Lower lobe of right lung (tissue), 2 donors: ENCODE measurements around the gene NPTX1. TPM values are rescaled to one million over a fixed set of nuclear protein-coding genes. Genes with fewer than 3 reads are reported as not detected.

Source experiments
- ATAC-seq, 2 donors: fragments of 200-7000 bp; cut with Tn5 transposase; one replicate each; pipeline ENCODE4 v1.9.1; 2020 to 2022; ENCODE audit warnings: mild to moderate bottlenecking in 2 of 2, moderate library complexity in 2 of 2
- DNase-seq: peaks from one replicate; pipeline ENCODE4 v3.0.0-alpha.2; 2020
- H3K27ac ChIP-seq: fragments of 200-600 bp; one replicate; pipeline ENCODE4 v1.8.0; 2022
- H3K27me3 ChIP-seq: fragments of 200-600 bp; one replicate; pipeline ENCODE4 v1.8.0; 2022; ENCODE audit warnings: low read depth
- H3K36me3 ChIP-seq: fragments of 200-600 bp; one replicate; pipeline ENCODE4 v1.8.0; 2022; ENCODE audit warnings: mild to moderate bottlenecking
- H3K4me1 ChIP-seq: fragments of 200-600 bp; one replicate; pipeline ENCODE4 v1.8.0; 2022
- H3K4me3 ChIP-seq: fragments of 200-600 bp; one replicate; pipeline ENCODE4 v1.8.0; 2022; ENCODE audit warnings: mild to moderate bottlenecking
- H3K9me3 ChIP-seq: fragments of 200-600 bp; one replicate; pipeline ENCODE4 v1.8.0; 2022
- intact Hi-C: fragments of 100-400 bp; cut with DNase I; formaldehyde crosslinking; loops from one replicate; pipeline ENCODE4 v1.11.0; 2022
- total RNA-seq: library from RNA; stranded (reverse); fragmentation: NEBNext Ultra II Directional; extraction: Animal tissue kit (Norgen Biotek cat#: 25700); gene quantifications from one replicate; pipeline ENCODE4 v1.2.1, GENCODE V29; 2021
- TF ChIP-seq, protein P1 (sequence below): fragments of 200-600 bp; IDR thresholded peaks from one replicate; pipeline ENCODE4 v1.8.0; 2022; ENCODE audit warnings: antibody characterized with exemption, mild to moderate bottlenecking
- donor health status: DM: no; HTN: yes; CAD: no; lungs with severe emphysema.

The NPTX1 gene
- total RNA-seq, 1 donor from 2014 or later: 2.1 TPM

DNA sequence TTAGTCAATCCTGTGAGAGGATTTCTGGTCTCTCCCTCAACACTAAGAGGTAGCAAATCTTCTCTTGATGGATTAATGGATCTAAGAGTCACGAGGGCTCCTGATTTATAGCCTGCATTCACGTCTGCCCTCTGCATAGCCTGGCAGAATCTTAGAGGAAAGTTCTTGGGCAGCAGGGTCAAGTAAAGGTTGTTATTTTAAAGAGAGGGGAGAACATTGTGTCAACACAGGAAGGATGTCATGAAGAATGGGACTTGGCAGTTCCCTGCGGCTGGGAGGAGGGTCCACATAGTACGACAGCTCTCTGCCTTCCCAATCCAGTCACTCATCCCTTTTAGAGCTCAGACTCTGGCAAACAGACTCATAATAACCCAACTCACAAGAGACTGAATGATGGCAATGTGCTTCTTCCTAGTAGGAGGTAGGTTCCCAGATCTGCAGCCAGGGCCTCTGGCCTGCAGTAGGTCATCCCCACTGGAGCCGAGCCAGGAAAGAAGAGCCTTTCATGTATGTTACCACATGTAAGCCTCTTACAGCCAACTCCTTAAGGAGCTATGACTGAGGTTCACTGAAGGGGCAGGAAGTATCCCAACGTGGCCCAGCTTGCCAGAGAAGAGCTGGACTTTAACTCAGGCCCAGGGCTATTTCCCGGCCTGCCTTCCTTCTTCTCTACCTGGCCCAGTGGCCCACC is 42.8 kb upstream of the NPTX1 start:
- no peaks in the 10 kb centered on the region for H3K9me3 ChIP-seq
- no peak overlapping the region for H3K4me3 ChIP-seq
- H3K36me3 ChIP-seq: no peaks in the 10 kb centered on the region
- no peaks in the 10 kb centered on the region for H3K4me1 ChIP-seq
- intact Hi-C loops: no loop called here
- no peak overlapping the region for H3K27ac ChIP-seq
- H3K27me3 ChIP-seq: peaks cover 10% of the 10 kb centered on the region
- TF ChIP-seq, protein P1, sequence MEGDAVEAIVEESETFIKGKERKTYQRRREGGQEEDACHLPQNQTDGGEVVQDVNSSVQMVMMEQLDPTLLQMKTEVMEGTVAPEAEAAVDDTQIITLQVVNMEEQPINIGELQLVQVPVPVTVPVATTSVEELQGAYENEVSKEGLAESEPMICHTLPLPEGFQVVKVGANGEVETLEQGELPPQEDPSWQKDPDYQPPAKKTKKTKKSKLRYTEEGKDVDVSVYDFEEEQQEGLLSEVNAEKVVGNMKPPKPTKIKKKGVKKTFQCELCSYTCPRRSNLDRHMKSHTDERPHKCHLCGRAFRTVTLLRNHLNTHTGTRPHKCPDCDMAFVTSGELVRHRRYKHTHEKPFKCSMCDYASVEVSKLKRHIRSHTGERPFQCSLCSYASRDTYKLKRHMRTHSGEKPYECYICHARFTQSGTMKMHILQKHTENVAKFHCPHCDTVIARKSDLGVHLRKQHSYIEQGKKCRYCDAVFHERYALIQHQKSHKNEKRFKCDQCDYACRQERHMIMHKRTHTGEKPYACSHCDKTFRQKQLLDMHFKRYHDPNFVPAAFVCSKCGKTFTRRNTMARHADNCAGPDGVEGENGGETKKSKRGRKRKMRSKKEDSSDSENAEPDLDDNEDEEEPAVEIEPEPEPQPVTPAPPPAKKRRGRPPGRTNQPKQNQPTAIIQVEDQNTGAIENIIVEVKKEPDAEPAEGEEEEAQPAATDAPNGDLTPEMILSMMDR: no peak
- no peak for ATAC-seq
- no peak for DNase-seq

DNA sequence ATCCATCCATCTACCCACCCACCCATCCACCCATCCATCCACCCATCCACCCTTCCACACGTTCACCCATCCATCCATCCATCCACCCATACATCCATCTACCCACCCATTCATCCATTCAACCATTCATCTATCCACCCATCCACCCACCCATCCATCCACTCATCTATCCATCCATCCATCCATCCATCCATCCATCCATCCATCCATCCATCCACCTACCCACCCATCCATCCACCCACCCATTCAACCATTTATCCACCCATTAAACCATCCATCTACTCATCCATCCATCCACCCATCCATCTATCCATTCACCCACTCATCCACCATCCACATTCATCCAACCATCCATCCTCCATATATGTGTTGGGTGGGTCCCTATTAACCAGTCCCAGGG is 42.0 kb upstream of the NPTX1 start:
- no peak overlapping the region for H3K27ac ChIP-seq
- no peaks in the 10 kb centered on the region for H3K4me1 ChIP-seq
- TF ChIP-seq, protein P1: no peak
- ATAC-seq: no peak
- intact Hi-C loops: no loop called here
- peaks cover 5% of the 10 kb centered on the region for H3K27me3 ChIP-seq
- H3K4me3 ChIP-seq: no peak overlapping the region
- no peaks in the 10 kb centered on the region for H3K9me3 ChIP-seq
- H3K36me3 ChIP-seq: no peaks in the 10 kb centered on the region
- no peak for DNase-seq

DNA sequence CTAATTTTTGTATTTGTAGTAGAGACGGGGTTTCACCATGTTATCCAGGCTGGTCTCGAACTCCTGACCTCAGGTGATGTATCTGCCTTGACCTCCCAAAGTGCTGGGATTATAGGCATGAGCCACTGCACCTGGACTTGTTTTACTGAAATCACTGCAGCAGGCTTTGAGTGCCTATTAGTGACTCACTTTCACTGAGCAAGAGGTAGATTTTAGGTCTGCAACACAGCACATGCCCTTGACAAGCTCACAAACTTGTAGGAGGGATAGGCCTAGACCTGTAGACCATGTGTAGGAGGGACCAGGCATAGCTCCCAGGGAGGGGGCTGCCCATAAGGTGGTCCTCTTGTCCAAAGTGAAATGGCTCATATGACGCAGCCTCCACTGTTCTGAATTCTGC is 41.2 kb upstream of the NPTX1 start:
- intact Hi-C loops: no loop called here

DNA sequence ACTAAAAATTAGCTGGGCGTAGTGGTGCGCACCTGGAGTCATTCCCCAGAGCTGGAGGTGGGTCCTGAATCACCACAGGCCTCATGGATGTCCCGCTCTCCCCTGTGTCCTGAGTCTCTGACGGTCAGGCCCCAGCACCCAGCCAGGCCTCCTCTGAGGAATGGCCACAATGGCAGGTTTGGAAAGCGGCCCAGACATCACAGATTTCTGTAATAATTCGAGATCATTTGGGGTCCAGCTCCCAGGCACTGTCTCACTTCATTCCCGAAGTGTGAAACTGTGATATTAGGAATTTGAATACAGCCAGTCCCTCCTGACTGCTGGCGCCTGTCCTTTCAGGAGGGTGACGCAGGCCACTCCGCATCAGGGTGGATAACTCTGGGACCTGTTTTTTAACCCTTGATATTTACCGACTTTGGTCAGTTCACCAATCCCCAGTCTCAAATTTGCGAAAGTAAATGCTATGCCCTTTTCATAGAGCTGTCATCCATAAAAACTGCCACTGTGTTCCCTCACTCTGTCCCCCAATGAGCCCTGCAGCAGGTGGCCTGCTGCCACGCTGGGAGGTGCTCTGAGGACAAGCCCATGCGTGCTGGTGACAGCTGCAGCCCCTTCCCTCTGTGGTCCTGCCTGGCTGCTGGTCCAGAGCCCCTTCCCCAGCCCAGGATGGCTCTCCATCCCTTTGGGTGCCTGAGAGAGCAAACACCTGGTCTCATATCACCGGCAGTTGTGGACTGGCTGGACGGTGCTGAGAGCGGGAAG is 39.9 kb upstream of the NPTX1 start:
- Histone ChIP-seq H3K36me3 (no peaks in the 10 kb centered on the region), H3K27me3 (peaks cover 14% of the 10 kb centered on the region), H3K27ac (no peak overlapping the region), H3K4me1 (no peaks in the 10 kb centered on the region), H3K4me3 (no peak overlapping the region), H3K9me3 (no peaks in the 10 kb centered on the region)
- ATAC-seq: no peak
- TF ChIP-seq, protein P1: no peak
- intact Hi-C loops: no loop called here
- DNase-seq: no peak

More for the DNA sequence above, 41.2 kb upstream of the NPTX1 start:
- no peaks in the 10 kb centered on the region for H3K9me3 ChIP-seq
- H3K27me3 ChIP-seq: peaks cover 4% of the 10 kb centered on the region
- TF ChIP-seq, protein P1: no peak
- H3K36me3 ChIP-seq: no peaks in the 10 kb centered on the region
- DNase-seq (no peak), ATAC-seq (no peak)
- H3K27ac ChIP-seq: no peak overlapping the region
- H3K4me1 ChIP-seq: no peaks in the 10 kb centered on the region
- no peak overlapping the region for H3K4me3 ChIP-seq

DNA sequence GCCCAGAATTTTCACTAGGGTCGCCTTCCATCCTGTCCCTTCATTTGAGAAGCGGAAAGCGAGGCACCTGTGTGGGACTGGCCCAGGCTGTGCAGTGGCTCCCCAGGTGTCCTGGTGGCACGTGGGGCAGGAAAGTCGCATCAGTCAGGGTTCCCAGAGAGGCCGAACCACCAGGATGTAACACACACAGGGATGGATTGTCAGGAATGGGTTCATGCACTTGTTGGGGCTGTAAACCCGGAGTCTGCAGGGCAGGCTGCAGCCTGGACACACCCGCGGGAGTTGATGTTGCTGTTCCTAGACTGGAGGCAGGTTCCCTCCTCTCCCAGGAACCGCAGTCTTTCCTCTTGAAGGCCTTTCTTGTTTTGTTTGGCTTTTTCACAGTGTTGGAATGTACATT is 37.5 kb upstream of the NPTX1 start:
- TF ChIP-seq, protein P1: no peak
- H3K9me3 ChIP-seq: no peaks in the 10 kb centered on the region
- DNase-seq (no peak), ATAC-seq (no peak)
- intact Hi-C loops: no loop called here
- peaks cover 14% of the 10 kb centered on the region for H3K27me3 ChIP-seq
- H3K27ac ChIP-seq: no peak overlapping the region
- H3K36me3 ChIP-seq: no peaks in the 10 kb centered on the region
- H3K4me1 ChIP-seq: no peaks in the 10 kb centered on the region
- H3K4me3 ChIP-seq: no peak overlapping the region
